T-cell (primary cell): ENCODE data around the gene CXCR6. TPM values are rescaled to one million over a fixed set of nuclear protein-coding genes. Genes with fewer than 3 reads are reported as not detected.
A peak's percentile ranks its signal among the peaks of the same experiment; 100 is the strongest.

ENCODE experiments used
- ATAC-seq, 4 experiments: fragments of 200-7000 bp in 3 of 4; fragments of 150-1000 bp in 1 of 4; cut with Tn5 transposase; replicated peaks in 1 of 4; 1 replicate in 3 of 4; 2 replicates in 1 of 4; pipeline ENCODE4 v1.10.0; 2021; ENCODE audit warnings: moderate library complexity in 3 of 4, mild to moderate bottlenecking in 2 of 4, moderate number of reproducible peaks in 1 of 4
- CTCF ChIA-PET, 2 donors: fragments of 300-600 bp; sonication (Branson Sonifier 250); formaldehyde crosslinking; loops; one replicate each; lab custom pipeline; 2022; ENCODE audit warnings: antibody characterized with exemption in 2 of 2; lab: Charles Lee
- POLR2A ChIA-PET, 2 donors: fragments of 300-600 bp; sonication (Branson Sonifier 250); formaldehyde crosslinking; loops; one replicate each; lab custom pipeline; 2022; ENCODE audit warnings: antibody characterized with exemption in 2 of 2; lab: Charles Lee
- DNase-seq, 35 experiments: peaks; one replicate each; pipeline versions ENCODE4 v3.0.0 to v3.0.0-alpha.2; 2013 to 2023
- H3K27ac ChIP-seq: one replicate; pipeline ENCODE4 v1.5.1; 2013; ENCODE audit warnings: low read length
- H3K27me3 ChIP-seq, 2 experiments: replicated peaks in 1 of 2; 1 replicate in 1 of 2; 2 replicates in 1 of 2; pipeline versions ENCODE4 v1.6.1 to v1.7.0; 2013; ENCODE audit warnings: low read length in 1 of 2, mixed read lengths in 1 of 2; ENCODE audit not compliant: control insufficient read depth in 2 of 2, insufficient read depth in 2 of 2; ENCODE audit errors: extremely low read depth in 1 of 2
- H3K36me3 ChIP-seq, 2 donors: 1 replicate in 1 of 2; 2 replicates in 1 of 2; pipeline versions ENCODE4 v1.6.1 to v1.7.0; 2013; ENCODE audit warnings: low read length in 1 of 2; ENCODE audit not compliant: control insufficient read depth in 2 of 2, insufficient read depth in 1 of 2; ENCODE audit errors: extremely low read depth in 1 of 2
- H3K4me1 ChIP-seq, 2 experiments: 1 replicate in 1 of 2; 2 replicates in 1 of 2; pipeline versions ENCODE4 v1.6.1 to v1.7.0; 2013; ENCODE audit warnings: low read length in 2 of 2, mixed read lengths in 1 of 2; ENCODE audit not compliant: insufficient read depth in 2 of 2, control insufficient read depth in 1 of 2; ENCODE audit errors: extremely low read depth in 1 of 2
- H3K4me3 ChIP-seq, 2 donors: 1 replicate in 1 of 2; 2 replicates in 1 of 2; pipeline versions ENCODE4 v1.5.1 to v1.7.0; 2013; ENCODE audit warnings: mild to moderate bottlenecking in 2 of 2, low read length in 1 of 2, moderate library complexity in 1 of 2; ENCODE audit not compliant: control insufficient read depth in 1 of 2; ENCODE audit errors: extremely low read depth in 1 of 2
- H3K9me3 ChIP-seq: 2 replicates; pipeline ENCODE4 v1.7.0; 2013
- H3K27ac Mint-ChIP-seq, 2 donors: one replicate each; pipeline ENCODE4 v1.8.0; 2020 to 2021; ENCODE audit warnings: mild to moderate bottlenecking in 2 of 2, mixed read lengths in 2 of 2
- H3K27me3 Mint-ChIP-seq, 2 donors: one replicate each; pipeline ENCODE4 v1.8.0; 2021 to 2022; ENCODE audit warnings: mixed read lengths in 2 of 2
- H3K36me3 Mint-ChIP-seq: one replicate; pipeline ENCODE4 v1.8.0; 2021; ENCODE audit warnings: mixed read lengths
- H3K4me1 Mint-ChIP-seq, 3 donors: one replicate each; pipeline ENCODE4 v1.8.0; 2020 to 2022; ENCODE audit warnings: mixed read lengths in 3 of 3, mild to moderate bottlenecking in 1 of 3
- H3K4me3 Mint-ChIP-seq, 3 donors: one replicate each; pipeline ENCODE4 v1.8.0; 2020 to 2022; ENCODE audit warnings: mild to moderate bottlenecking in 3 of 3, mixed read lengths in 3 of 3, moderate library complexity in 3 of 3
- H3K9me3 Mint-ChIP-seq, 3 donors: one replicate each; pipeline ENCODE4 v1.8.0; 2020 to 2022; ENCODE audit warnings: mixed read lengths in 3 of 3
- WGBS: methylation state at CpG from one replicate; pipeline ENCODE4 v1.1.5; 2013; ENCODE audit warnings: missing lambda C conversion rate; ENCODE audit not compliant: insufficient coverage; 5-methylcytosine and 5-hydroxymethylcytosine counted together
- total RNA-seq, 35 experiments: library from RNA in 6 of 35; stranded (reverse) in 6 of 35; fragments of 120-200 nt in 1 of 35; gene quantifications; one replicate each; pipeline versions ENCODE4 v1.2.1 to v1.2.4 and lab custom pipeline; 2013 to 2026

Gene CXCR6
- total RNA-seq, 5 donors from 2014 or later (not counting 1 experiment from before 2014, with no cell fraction given) = 2.0 to 14.7 (median 3.7) TPM

- no peak for ATAC-seq
- Histone ChIP-seq H3K4me1 (peaks cover 7 to 45% of the 10 kb centered on the region in 2 experiments), H3K4me3 (no peak overlapping the region), H3K27ac (no peak overlapping the region), H3K27me3 (no peaks in the 10 kb centered on the region), H3K36me3 (peaks cover 12 to 35% of the 10 kb centered on the region in 2 donors), H3K9me3 (no peaks in the 10 kb centered on the region)
- ChIA-PET POLR2A (no interaction called here), CTCF (interaction anchor here (0.6 to 7.9 kb wide), 4 partner anchors 56 to 366 kb away, joined by 3 to 97 read pairs (median 22); no protein-coding TSS in a partner anchor)
- 77% methylated on average over 6 of the region's 6 CpGs for WGBS
- Mint-ChIP-seq H3K9me3 (peaks cover 0 to 2% (median 0%) of the 10 kb centered on the region in 3 donors), H3K36me3 (peaks cover 41% of the 10 kb centered on the region), H3K27ac (peak overlapping the region in 1 of 2 donors; percentile 51), H3K4me3 (no peak overlapping the region), H3K27me3 (no peaks in the 10 kb centered on the region), H3K4me1 (peaks cover 46 to 64% (median 49%) of the 10 kb centered on the region in 3 donors)
- DNase-seq = no peak
Observed at GRCh38 chr3:45940781-45941365, 2.4 kb upstream of the CXCR6 start.

DNA sequence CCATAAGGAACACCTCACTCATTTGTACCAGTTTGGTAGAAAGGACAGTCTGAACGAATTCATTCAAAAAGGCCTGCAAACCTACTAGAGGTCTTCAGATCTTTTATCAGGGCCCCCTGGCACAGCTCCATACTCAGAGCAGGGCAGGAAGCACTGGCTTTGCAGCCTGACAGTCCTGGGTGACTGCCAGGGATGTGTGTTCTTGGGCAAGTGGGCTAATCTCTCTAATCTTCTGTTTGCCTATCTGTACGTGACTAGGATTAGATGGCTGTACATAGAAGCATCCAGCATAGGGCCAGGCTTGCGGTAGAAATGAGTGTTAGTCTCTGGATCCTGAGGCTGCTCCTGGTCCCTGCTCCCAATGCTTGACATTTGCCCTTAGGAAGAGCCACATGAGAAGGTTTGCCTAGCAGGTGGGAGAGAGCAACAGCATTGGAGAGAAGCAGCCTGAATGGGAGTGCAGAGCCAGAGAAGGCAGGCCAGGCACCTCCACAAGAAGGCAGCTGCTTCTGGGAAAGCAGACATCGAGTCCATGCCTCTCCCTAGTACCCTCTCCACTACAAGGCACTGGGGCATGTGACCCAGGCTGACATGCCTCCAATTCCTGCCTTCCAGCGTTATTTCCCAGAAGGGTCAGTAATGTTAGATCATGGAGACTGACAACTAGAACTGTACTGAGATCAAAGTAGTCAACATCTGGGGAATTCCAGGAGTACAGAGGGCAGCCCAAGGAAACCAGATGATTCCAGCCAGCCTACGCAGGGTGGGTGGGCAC, 1.0 kb upstream of the CXCR6 start:
- peaks cover 8 to 34% of the 10 kb centered on the region in 2 donors for H3K36me3 ChIP-seq
- Mint-ChIP-seq H3K9me3 (peaks cover 0 to 2% (median 0%) of the 10 kb centered on the region in 3 donors), H3K27me3 (no peaks in the 10 kb centered on the region), H3K36me3 (peaks cover 49% of the 10 kb centered on the region), H3K4me3 (peak overlapping the region in 1 of 3 donors; percentile 61), H3K27ac (peak overlapping the region; percentile 82 to 88), H3K4me1 (peaks cover 46 to 76% (median 61%) of the 10 kb centered on the region in 3 donors)
- ATAC-seq (no peak), DNase-seq (no peak)
- CTCF ChIA-PET = interaction anchor here in 1 of 2 donors (1.0 to 7.9 kb wide), 3 partner anchors 52 to 436 kb away, joined by 4 to 97 read pairs (median 4); no protein-coding TSS in a partner anchor
- no peak overlapping the region for H3K4me3 ChIP-seq
- H3K9me3 ChIP-seq = no peaks in the 10 kb centered on the region
- H3K27ac ChIP-seq = peak overlapping the region; percentile 37
- no peaks in the 10 kb centered on the region for H3K27me3 ChIP-seq
- peaks cover 7 to 59% of the 10 kb centered on the region in 2 experiments for H3K4me1 ChIP-seq
- 67% methylated on average over 2 of the region's 6 CpGs for WGBS
- POLR2A ChIA-PET = no interaction called here

GRCh38 chr3:45944830-45945620, 1.8 kb downstream of the CXCR6 start:
- ChIA-PET CTCF (interaction anchor here in 1 of 2 donors (0.6 to 1.9 kb wide), 5 partner anchors 17 to 134 kb away, joined by 3 to 5 read pairs (median 4); no protein-coding TSS in a partner anchor), POLR2A (interaction anchor here in 1 of 2 donors (0.7 kb wide), 1 partner anchor 49 kb away, joined by 3 read pairs; no protein-coding TSS in a partner anchor)
- WGBS = no CpG with 5 or more reads among the region's 5 CpGs
- H3K4me1 Mint-ChIP-seq = peaks cover 40 to 90% (median 76%) of the 10 kb centered on the region in 3 donors
- peaks cover 0 to 2% (median 0%) of the 10 kb centered on the region in 3 donors for H3K9me3 Mint-ChIP-seq
- no peaks in the 10 kb centered on the region for H3K27me3 ChIP-seq
- peak overlapping the region in 1 of 2 donors; percentile 28 for H3K4me3 ChIP-seq
- peak overlapping the region; percentile 15 to 58 (median 37) for H3K4me3 Mint-ChIP-seq
- peaks cover 11 to 71% of the 10 kb centered on the region in 2 experiments for H3K4me1 ChIP-seq
- peak overlapping the region; percentile 88 for H3K27ac Mint-ChIP-seq
- no peaks in the 10 kb centered on the region for H3K9me3 ChIP-seq
- peaks cover 7 to 49% of the 10 kb centered on the region in 2 donors for H3K36me3 ChIP-seq
- ATAC-seq (no peak), DNase-seq (peak in 1 of 35 experiments; percentile 42)
- peaks cover 68% of the 10 kb centered on the region for H3K36me3 Mint-ChIP-seq
- H3K27me3 Mint-ChIP-seq = no peaks in the 10 kb centered on the region
- peak overlapping the region; percentile 70 for H3K27ac ChIP-seq

DNA sequence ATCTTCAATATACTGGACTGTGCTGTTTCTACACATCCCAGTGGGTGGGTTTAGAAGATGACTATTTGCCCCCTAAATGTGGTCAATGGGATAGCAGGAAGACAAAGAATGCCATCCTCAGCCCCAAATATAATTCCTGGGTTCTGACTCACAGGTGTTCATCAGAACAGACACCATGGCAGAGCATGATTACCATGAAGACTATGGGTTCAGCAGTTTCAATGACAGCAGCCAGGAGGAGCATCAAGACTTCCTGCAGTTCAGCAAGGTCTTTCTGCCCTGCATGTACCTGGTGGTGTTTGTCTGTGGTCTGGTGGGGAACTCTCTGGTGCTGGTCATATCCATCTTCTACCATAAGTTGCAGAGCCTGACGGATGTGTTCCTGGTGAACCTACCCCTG, 3.0 kb downstream of the CXCR6 start:
- ChIA-PET POLR2A (no interaction called here), CTCF (interaction anchor here in 1 of 2 donors (0.9 to 1.9 kb wide), 2 partner anchors 48 to 132 kb away, joined by 3 to 5 read pairs; no protein-coding TSS in a partner anchor)
- H3K4me1 Mint-ChIP-seq = peaks cover 47 to 92% (median 87%) of the 10 kb centered on the region in 3 donors
- DNase-seq (peak in 1 of 35 experiments; percentile 31), ATAC-seq (no peak)
- peaks cover 7 to 51% of the 10 kb centered on the region in 2 donors for H3K36me3 ChIP-seq
- no peaks in the 10 kb centered on the region for H3K9me3 ChIP-seq
- H3K27me3 ChIP-seq = no peaks in the 10 kb centered on the region
- WGBS = 80% methylated on average over 1 of the region's 1 CpG
- H3K4me1 ChIP-seq = peaks cover 17 to 84% of the 10 kb centered on the region in 2 experiments
- no peaks in the 10 kb centered on the region for H3K27me3 Mint-ChIP-seq
- peak overlapping the region in 1 of 3 donors; percentile 34 for H3K4me3 Mint-ChIP-seq
- H3K4me3 ChIP-seq = no peak overlapping the region
- H3K27ac ChIP-seq = peak overlapping the region; percentile 70
- no peaks in the 10 kb centered on the region for H3K9me3 Mint-ChIP-seq
- peaks cover 60% of the 10 kb centered on the region for H3K36me3 Mint-ChIP-seq
- peak overlapping the region; percentile 50 to 88 for H3K27ac Mint-ChIP-seq

DNA sequence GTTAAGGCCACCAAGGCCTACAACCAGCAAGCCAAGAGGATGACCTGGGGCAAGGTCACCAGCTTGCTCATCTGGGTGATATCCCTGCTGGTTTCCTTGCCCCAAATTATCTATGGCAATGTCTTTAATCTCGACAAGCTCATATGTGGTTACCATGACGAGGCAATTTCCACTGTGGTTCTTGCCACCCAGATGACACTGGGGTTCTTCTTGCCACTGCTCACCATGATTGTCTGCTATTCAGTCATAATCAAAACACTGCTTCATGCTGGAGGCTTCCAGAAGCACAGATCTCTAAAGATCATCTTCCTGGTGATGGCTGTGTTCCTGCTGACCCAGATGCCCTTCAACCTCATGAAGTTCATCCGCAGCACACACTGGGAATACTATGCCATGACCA, 3.6 kb downstream of the CXCR6 start:
- no peak for ATAC-seq
- POLR2A ChIA-PET = no interaction called here
- Histone ChIP-seq H3K36me3 (peaks cover 8 to 57% of the 10 kb centered on the region in 2 donors), H3K4me3 (no peak overlapping the region), H3K27ac (peak overlapping the region; percentile 70), H3K27me3 (no peaks in the 10 kb centered on the region), H3K4me1 (peaks cover 17 to 89% of the 10 kb centered on the region in 2 experiments), H3K9me3 (no peaks in the 10 kb centered on the region)
- Mint-ChIP-seq H3K27me3 (no peaks in the 10 kb centered on the region), H3K4me1 (peaks cover 52 to 95% (median 90%) of the 10 kb centered on the region in 3 donors), H3K27ac (peak overlapping the region; percentile 50 to 88), H3K9me3 (no peaks in the 10 kb centered on the region), H3K4me3 (no peak overlapping the region), H3K36me3 (peaks cover 65% of the 10 kb centered on the region)
- 67% methylated on average over 3 of the region's 3 CpGs for WGBS
- peak in 1 of 35 experiments; percentile 25 for DNase-seq
- CTCF ChIA-PET = interaction anchor here in 1 of 2 donors (0.9 kb wide), 1 partner anchor 132 kb away, joined by 3 read pairs; no protein-coding TSS in a partner anchor
